A549 (cell line): ENCODE results near the gene EVX2. TPM values are rescaled to one million over a fixed set of nuclear protein-coding genes. Genes with fewer than 3 reads are reported as not detected.

ENCODE experiments used
- ATAC-seq, 2 experiments: fragments of 200-7000 bp in 1 of 2; fragments of >200 bp in 1 of 2; cut with Nextera tagmentation in 1 of 2; cut with Tn5 transposase in 1 of 2; 3 replicates each; pipeline versions ENCODE4 v1.8.0 to v1.9.1; 2018 to 2020; ENCODE audit warnings: mild to moderate bottlenecking in 1 of 2, moderate library complexity in 1 of 2
- CTCF ChIA-PET: fragments of 300-600 bp; sonication (Branson Sonifier 250); formaldehyde crosslinking; extraction: SDS; loops from one replicate; lab custom pipeline; 2021; ENCODE audit warnings: antibody characterized with exemption, inconsistent platforms; lab: Yijun Ruan, JAX
- POLR2A ChIA-PET: fragments of 350-600 bp; formaldehyde crosslinking; extraction: SDS; loops from one replicate; lab custom pipeline; 2021; ENCODE audit warnings: antibody characterized with exemption, inconsistent platforms; lab: Yijun Ruan, JAX
- DNase-seq, 2 experiments: peaks; one replicate each; pipeline versions ENCODE4 v3.0.0 to v3.0.0-alpha.2; 2011 to 2016; ENCODE audit warnings: low read depth in 1 of 2, low spot score in 1 of 2
- FAIRE-seq: peaks from 2 replicates; lab custom pipeline; 2011; peaks lifted over from hg19 to GRCh38; lab: Jason Lieb, UNC
- H3K27ac ChIP-seq, 2 experiments: fragments of >200 bp; sonication (Bioruptor Twin); formaldehyde crosslinking; 3 replicates each; pipeline ENCODE4 v1.5.1; 2016 to 2017
- H3K4me1 ChIP-seq: fragments of >200 bp; sonication (Bioruptor Twin); formaldehyde crosslinking; 3 replicates; pipeline ENCODE4 v1.6.1; 2016
- H3K4me2 ChIP-seq: fragments of >200 bp; sonication (Bioruptor Twin); formaldehyde crosslinking; 3 replicates; pipeline ENCODE4 v1.6.1; 2016
- H3K4me3 ChIP-seq: fragments of >200 bp; sonication (Bioruptor Twin); formaldehyde crosslinking; 3 replicates; pipeline ENCODE4 v1.5.1; 2016
- H3K9me3 ChIP-seq: fragments of >200 bp; sonication (Bioruptor Twin); formaldehyde crosslinking; 3 replicates; pipeline ENCODE4 v1.6.1; 2016
- CEBPB ChIP-seq, 2 experiments: fragments of >200 bp in 1 of 2; sonication (Bioruptor Twin) in 1 of 2; formaldehyde crosslinking in 1 of 2; IDR thresholded peaks; 2 replicates each; pipeline ENCODE4 v1.6.1; 2012 to 2016
- CHD2 ChIP-seq: fragments of 150-350 bp; IDR thresholded peaks from 2 replicates; pipeline ENCODE4 v1.6.1; 2014; ENCODE audit warnings: low read length; ENCODE audit not compliant: partially characterized antibody
- CTCF ChIP-seq: fragments of >200 bp; sonication (Bioruptor Twin); formaldehyde crosslinking; IDR thresholded peaks from 3 replicates; pipeline ENCODE4 v1.5.1; 2016
- E2F6 ChIP-seq: IDR thresholded peaks from 2 replicates; pipeline ENCODE4 v1.6.1; 2012; ENCODE audit warnings: low read depth, borderline replicate concordance
- EHF ChIP-seq: fragments of 250-450 bp; sonication (Bioruptor Pico); IDR thresholded peaks from 2 replicates; pipeline ENCODE4 v1.5.0; 2020; ENCODE audit warnings: mild to moderate bottlenecking
- ELK1 ChIP-seq: fragments of 150-350 bp; IDR thresholded peaks from 2 replicates; pipeline ENCODE4 v1.6.1; 2014; ENCODE audit warnings: low read depth, mild to moderate bottlenecking, low read length
- EP300 ChIP-seq, 2 experiments: fragments of >200 bp; sonication (Bioruptor Twin); formaldehyde crosslinking; IDR thresholded peaks; 2 replicates in 1 of 2; 3 replicates in 1 of 2; pipeline ENCODE4 v1.6.1; 2016 to 2017
- ESRRA ChIP-seq: fragments of 150-350 bp; IDR thresholded peaks from 2 replicates; pipeline ENCODE4 v1.6.1; 2014; ENCODE audit warnings: mild to moderate bottlenecking, low read length, borderline replicate concordance
- FOSB ChIP-seq: fragments of 250-450 bp; sonication (Bioruptor Pico); IDR thresholded peaks from 2 replicates; pipeline ENCODE4 v1.5.0; 2020; ENCODE audit warnings: mild to moderate bottlenecking, moderate library complexity
- HDAC2 ChIP-seq: fragments of 200-600 bp; sonication (generic); IDR thresholded peaks from 2 replicates; pipeline ENCODE4 v1.6.1; 2016
- HOXA7 ChIP-seq: fragments of 250-450 bp; sonication (Bioruptor Pico); IDR thresholded peaks from 2 replicates; pipeline ENCODE4 v1.5.0; 2020; ENCODE audit warnings: mild to moderate bottlenecking, moderate library complexity
- HOXB5 ChIP-seq: fragments of 250-450 bp; sonication (Bioruptor Pico); IDR thresholded peaks from 2 replicates; pipeline ENCODE4 v1.5.0; 2020; ENCODE audit warnings: mild to moderate bottlenecking, moderate library complexity
- KDM5A ChIP-seq: fragments of 200-600 bp; sonication (generic); IDR thresholded peaks from 2 replicates; pipeline ENCODE4 v1.6.1; 2016; ENCODE audit warnings: antibody characterized with exemption, mild to moderate bottlenecking
- MAFK ChIP-seq: fragments of 450-650 bp; IDR thresholded peaks from 2 replicates; pipeline ENCODE4 v1.6.1; 2014; ENCODE audit not compliant: partially characterized antibody
- MAX ChIP-seq: IDR thresholded peaks from 2 replicates; pipeline ENCODE4 v1.6.1; 2012
- MYC ChIP-seq: IDR thresholded peaks from 2 replicates; pipeline ENCODE4 v1.6.1; 2012; ENCODE audit warnings: mild to moderate bottlenecking, inconsistent platforms, low read length, improper control_type of control experiment, borderline replicate concordance
- NFE2L2 ChIP-seq: fragments of 150-350 bp; conservative IDR thresholded peaks from 2 replicates; pipeline ENCODE4 v1.6.1; 2014; ENCODE audit warnings: low read length
- NR3C1 ChIP-seq: fragments of >200 bp; sonication (Bioruptor Twin); formaldehyde crosslinking; IDR thresholded peaks from 3 replicates; pipeline ENCODE4 v1.6.1; 2017
- POLR2AphosphoS2 ChIP-seq: conservative IDR thresholded peaks from 2 replicates; pipeline ENCODE4 v1.6.1; 2012; ENCODE audit warnings: low read length, improper control_type of control experiment, inconsistent platforms
- RAD21 ChIP-seq, 2 experiments: fragments of >200 bp in 1 of 2; sonication (Bioruptor Twin) in 1 of 2; formaldehyde crosslinking in 1 of 2; IDR thresholded peaks in 1 of 2; conservative IDR thresholded peaks in 1 of 2; 2 replicates in 1 of 2; 3 replicates in 1 of 2; pipeline ENCODE4 v1.6.1; 2012 to 2018; ENCODE audit warnings: inconsistent platforms in 1 of 2
- RCOR1 ChIP-seq: fragments of 150-350 bp; IDR thresholded peaks from 2 replicates; pipeline ENCODE4 v1.6.1; 2014; ENCODE audit warnings: antibody characterized with exemption, low read length, low read depth
- RFX5 ChIP-seq: fragments of 450-650 bp; IDR thresholded peaks from 2 replicates; pipeline ENCODE4 v1.7.1; 2014; ENCODE audit warnings: antibody characterized with exemption, mild to moderate bottlenecking, moderate library complexity
- SMC3 ChIP-seq: fragments of >200 bp; sonication (Bioruptor Twin); formaldehyde crosslinking; IDR thresholded peaks from 3 replicates; pipeline ENCODE4 v1.6.1; 2018; ENCODE audit warnings: inconsistent platforms
- SREBF2 ChIP-seq: fragments of 450-650 bp; IDR thresholded peaks from 2 replicates; pipeline ENCODE4 v1.6.1; 2014; ENCODE audit warnings: mild to moderate bottlenecking, moderate library complexity
- TP53 ChIP-seq: fragments of 250-450 bp; sonication (Bioruptor Pico); IDR thresholded peaks from 2 replicates; pipeline ENCODE4 v1.5.0; 2021; ENCODE audit warnings: mild to moderate bottlenecking, moderate library complexity
- ZFP36 ChIP-seq: fragments of 450-650 bp; IDR thresholded peaks from 2 replicates; pipeline ENCODE4 v1.6.1; 2014; ENCODE audit warnings: borderline replicate concordance; ENCODE audit not compliant: partially characterized antibody
- ZNF302 ChIP-seq: fragments of 250-450 bp; sonication (Bioruptor Pico); IDR thresholded peaks from 2 replicates; pipeline ENCODE4 v1.9.0; 2021; ENCODE audit warnings: inconsistent platforms, mild to moderate bottlenecking, moderate library complexity
- WGBS: methylation state at CpG from one replicate; pipeline ENCODE4 v1.1.6; 2017; ENCODE audit errors: missing lambda C conversion rate; 5-methylcytosine and 5-hydroxymethylcytosine counted together
- polyA plus RNA-seq, 4 experiments: library from polyadenylated mRNA; depleted of rRNA in 3 of 4; stranded (reverse); fragments of >200 nt; fragmentation: RNase III in 1 of 4; extraction: RNeasy Plus Mini Kit Qiagen cat#74134 plus additional on column Dnase treatment in 1 of 4; gene quantifications; 2 replicates in 3 of 4; 3 replicates in 1 of 4; pipeline ENCODE4 v1.2.3, GENCODE V29; 2011 to 2017
- TF ChIP-seq, protein P1 (sequence below): fragments of 250-450 bp; sonication (Bioruptor Pico); IDR thresholded peaks from 2 replicates; pipeline ENCODE4 v1.5.0; 2021; ENCODE audit warnings: mild to moderate bottlenecking, moderate library complexity, borderline replicate concordance

The EVX2 gene
- polyA plus RNA-seq, 2 of the 4 experiments (the other 2 are of a cell fraction): 0.03 TPM; not detected in 1

DNA sequence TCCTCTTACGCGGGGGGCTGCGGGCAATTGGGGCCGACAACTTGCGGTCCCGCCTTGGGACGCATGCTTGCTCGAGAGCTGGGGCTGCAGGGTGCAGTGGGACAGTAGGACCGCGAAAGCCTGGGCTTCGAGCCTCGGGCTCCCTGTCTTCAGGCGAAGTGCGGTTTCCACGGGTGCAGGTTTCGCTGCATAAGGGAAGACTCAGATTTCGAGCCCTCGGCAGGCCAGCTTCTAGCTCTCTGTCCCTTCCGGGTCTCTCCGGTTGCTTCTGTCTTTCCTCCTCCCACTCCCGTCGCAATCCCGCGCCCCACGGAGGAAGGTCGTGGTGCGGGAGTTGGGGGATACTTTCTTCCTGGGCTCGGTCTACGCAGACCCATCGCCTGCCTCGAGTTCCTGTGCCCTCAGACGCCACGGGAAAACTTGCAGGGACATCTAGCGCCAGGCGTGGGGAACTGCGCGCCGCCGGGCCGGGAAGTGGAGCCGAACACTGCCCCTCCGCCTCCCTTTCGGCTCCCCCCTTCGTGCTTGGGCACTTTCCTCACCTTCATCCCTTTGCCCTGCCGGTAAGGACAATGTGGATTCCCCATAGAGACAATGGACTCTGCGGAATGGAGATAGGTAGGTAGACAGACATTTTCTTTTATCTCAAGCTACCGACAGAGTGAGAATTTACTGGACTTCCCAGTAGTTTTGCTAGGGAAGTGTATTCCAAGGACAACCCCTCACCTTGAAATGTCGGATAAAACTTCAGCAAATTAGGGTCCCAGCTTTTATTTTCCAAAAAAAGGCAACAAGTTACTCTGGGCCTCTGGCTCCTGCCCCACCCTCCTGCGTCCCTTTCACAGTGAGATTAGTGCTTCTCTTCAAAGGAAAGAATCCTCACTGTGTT is 4.5 kb upstream of the EVX2 start:
- CTCF ChIA-PET: interaction anchor here (0.6 to 4.8 kb wide), 17 partner anchors 8 to 1533 kb away, joined by 3 to 42 read pairs (median 4); partner anchors contain the start of gene HOXD12
- TF ChIP-seq HDAC2: no peak
- TF ChIP-seq SMC3: peak; percentile 51
- TF ChIP-seq ZFP36: no peak
- TF ChIP-seq RCOR1: no peak
- no peak for TF ChIP-seq NFE2L2
- 0 out of 2 replicates have a peak, but pooled peaks have one; percentile 31 for TF ChIP-seq MAX
- TF ChIP-seq ELK1: no peak
- peak; percentile 64 for TF ChIP-seq CTCF
- TF ChIP-seq E2F6: no peak
- no peak for TF ChIP-seq MAFK
- peak; percentile 55 to 68 for TF ChIP-seq RAD21 (conservative IDR thresholded peaks at IDR 0.05 in 1 of 2, IDR thresholded peaks at IDR 0.05 in 1 of 2)
- no peak for TF ChIP-seq RFX5
- TF ChIP-seq, protein P1, sequence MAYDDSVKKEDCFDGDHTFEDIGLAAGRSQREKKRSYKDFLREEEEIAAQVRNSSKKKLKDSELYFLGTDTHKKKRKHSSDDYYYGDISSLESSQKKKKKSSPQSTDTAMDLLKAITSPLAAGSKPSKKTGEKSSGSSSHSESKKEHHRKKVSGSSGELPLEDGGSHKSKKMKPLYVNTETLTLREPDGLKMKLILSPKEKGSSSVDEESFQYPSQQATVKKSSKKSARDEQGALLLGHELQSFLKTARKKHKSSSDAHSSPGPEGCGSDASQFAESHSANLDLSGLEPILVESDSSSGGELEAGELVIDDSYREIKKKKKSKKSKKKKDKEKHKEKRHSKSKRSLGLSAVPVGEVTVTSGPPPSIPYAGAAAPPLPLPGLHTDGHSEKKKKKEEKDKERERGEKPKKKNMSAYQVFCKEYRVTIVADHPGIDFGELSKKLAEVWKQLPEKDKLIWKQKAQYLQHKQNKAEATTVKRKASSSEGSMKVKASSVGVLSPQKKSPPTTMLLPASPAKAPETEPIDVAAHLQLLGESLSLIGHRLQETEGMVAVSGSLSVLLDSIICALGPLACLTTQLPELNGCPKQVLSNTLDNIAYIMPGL (CRISPR knock-in tag): no peak
- TF ChIP-seq CHD2: no peak
- no peak for TF ChIP-seq HOXB5 (CRISPR knock-in tag)
- no peak for TF ChIP-seq TP53
- FAIRE-seq (no peak), ATAC-seq (peak; percentile 77 to 87), DNase-seq (peak in 1 of 2 experiments; percentile 55)
- 20% methylated on average over 37 of the region's 49 CpGs for WGBS
- H3K4me1 ChIP-seq: peaks cover 7% of the 10 kb centered on the region; the same call in 1 of the 3 replicates
- H3K9me3 ChIP-seq: no peaks in the 10 kb centered on the region
- H3K27ac ChIP-seq: 0 out of 6 replicates have a peak overlapping the region, but pooled peaks of 1 of the 2 experiments have one; percentile 47
- POLR2A ChIA-PET: no interaction called here
- peak overlapping the region; percentile 77 for H3K4me2 ChIP-seq
- H3K4me3 ChIP-seq: peak overlapping the region; percentile 22; the same call in 2 of the 3 replicates

- no peak for FAIRE-seq
- WGBS: 76% methylated on average over 27 of the region's 29 CpGs
- ChIA-PET POLR2A (no interaction called here), CTCF (interaction anchor here (0.7 to 4.8 kb wide), 10 partner anchors 7 to 1532 kb away, joined by 3 to 42 read pairs (median 6); partner anchors contain the start of gene HOXD12)
- no peak overlapping the region for H3K27ac ChIP-seq
- ATAC-seq: no peak
- peak overlapping the region; percentile 77 for H3K4me2 ChIP-seq
- H3K4me3 ChIP-seq: peak overlapping the region; percentile 22; the same call in 1 of the 3 replicates
- H3K4me1 ChIP-seq: peaks cover 7% of the 10 kb centered on the region; the same call in 1 of the 3 replicates
- TF ChIP-seq CEBPB (IDR thresholded peaks at IDR 0.05) (no peak), FOSB (CRISPR knock-in tag) (no peak), SREBF2 (no peak), RAD21 (conservative IDR thresholded peaks at IDR 0.05 in 1 of 2, IDR thresholded peaks at IDR 0.05 in 1 of 2) (no peak), NR3C1 (no peak), ESRRA (no peak), EHF (CRISPR knock-in tag) (no peak), ZFP36 (no peak), MAFK (no peak), KDM5A (no peak), MYC (no peak), CHD2 (no peak), POLR2AphosphoS2 (no peak), EP300 (IDR thresholded peaks at IDR 0.05) (no peak), HOXA7 (no peak), ZNF302 (CRISPR knock-in tag) (no peak)
- no peak for DNase-seq
- H3K9me3 ChIP-seq: no peaks in the 10 kb centered on the region
These were observed 3.7 kb upstream of the EVX2 start for GRCh38 chr2:176087330-176088047.
